WTC11 (cell line): ENCODE results near the gene PIK3CB. TPM values are rescaled to one million over a fixed set of nuclear protein-coding genes. Genes with fewer than 3 reads are reported as not detected.

Source experiments
- ATAC-seq: fragments of 200-7000 bp; cut with Tn5 transposase; 2 replicates; pipeline ENCODE4 v1.10.0; 2021; ENCODE audit warnings: mild to moderate bottlenecking, moderate library complexity
- CTCF ChIA-PET: fragments of 300-600 bp; sonication (Branson Sonifier 250); formaldehyde crosslinking; loops from one replicate; lab custom pipeline; 2021; ENCODE audit warnings: antibody characterized with exemption; lab: Charles Lee
- POLR2A ChIA-PET: fragments of 350-600 bp; sonication (Branson Sonifier 250); formaldehyde crosslinking; loops from one replicate; lab custom pipeline; 2021; ENCODE audit warnings: antibody characterized with exemption; lab: Charles Lee
- DNase-seq: peaks from one replicate; pipeline ENCODE4 v3.0.0; 2021; ENCODE audit warnings: low spot score
- H3K27ac Mint-ChIP-seq: 2 replicates; pipeline ENCODE4 v1.8.0; 2021; ENCODE audit warnings: mixed read lengths
- H3K27me3 Mint-ChIP-seq: 2 replicates; pipeline ENCODE4 v1.8.0; 2021; ENCODE audit warnings: low read depth, mild to moderate bottlenecking, moderate library complexity, mixed read lengths
- H3K36me3 Mint-ChIP-seq: 2 replicates; pipeline ENCODE4 v1.8.0; 2021; ENCODE audit warnings: mixed read lengths
- H3K4me1 Mint-ChIP-seq: 2 replicates; pipeline ENCODE4 v1.8.0; 2022; ENCODE audit warnings: mixed read lengths
- H3K4me3 Mint-ChIP-seq: 2 replicates; pipeline ENCODE4 v1.8.0; 2021; ENCODE audit warnings: mild to moderate bottlenecking, moderate library complexity, mixed read lengths
- H3K9me3 Mint-ChIP-seq: 2 replicates; pipeline ENCODE4 v1.8.0; 2021; ENCODE audit warnings: mixed read lengths
- ATF3 ChIP-seq: sonication (generic); formaldehyde crosslinking; conservative IDR thresholded peaks from 2 replicates; pipeline ENCODE4 v1.8.1; 2022; ENCODE audit warnings: mild to moderate bottlenecking, missing genetic modification reagents
- E2F5 ChIP-seq: sonication (generic); formaldehyde crosslinking; IDR thresholded peaks from 2 replicates; pipeline ENCODE4 v1.8.1; 2022; ENCODE audit warnings: mild to moderate bottlenecking, moderate library complexity, missing genetic modification reagents
- ETV6 ChIP-seq: sonication (generic); formaldehyde crosslinking; IDR thresholded peaks from 2 replicates; pipeline ENCODE4 v1.8.1; 2022; ENCODE audit warnings: mild to moderate bottlenecking, missing genetic modification reagents
- GTF2I ChIP-seq: fragments of 250-450 bp; sonication (Bioruptor Pico); conservative IDR thresholded peaks from 2 replicates; pipeline ENCODE4 v1.4.0; 2021; ENCODE audit warnings: mild to moderate bottlenecking
- IRF2 ChIP-seq: sonication (generic); formaldehyde crosslinking; IDR thresholded peaks from 2 replicates; pipeline ENCODE4 v1.8.0; 2022; ENCODE audit warnings: low read depth, missing genetic modification reagents, borderline replicate concordance
- RELA ChIP-seq: sonication (generic); formaldehyde crosslinking; IDR thresholded peaks from 2 replicates; pipeline ENCODE4 v1.8.1; 2022; ENCODE audit warnings: missing genetic modification reagents, mild to moderate bottlenecking, borderline replicate concordance
- TP53 ChIP-seq: sonication (generic); formaldehyde crosslinking; IDR thresholded peaks from 2 replicates; pipeline ENCODE4 v1.8.1; 2023; ENCODE audit warnings: mild to moderate bottlenecking, missing genetic modification reagents
- ZMAT4 ChIP-seq: fragments of 250-450 bp; sonication (Bioruptor Pico); IDR thresholded peaks from 2 replicates; pipeline ENCODE4 v1.9.0; 2021; ENCODE audit warnings: mild to moderate bottlenecking
- ZNF281 ChIP-seq: sonication (generic); formaldehyde crosslinking; IDR thresholded peaks from 2 replicates; pipeline ENCODE4 v1.8.0; 2023; ENCODE audit warnings: mild to moderate bottlenecking, missing genetic modification reagents
- total RNA-seq: library from RNA; stranded (reverse); gene quantifications from 3 replicates; pipeline ENCODE4 v1.2.3, GENCODE V29; 2021
- TF ChIP-seq, protein P1 (sequence below): sonication (generic); formaldehyde crosslinking; IDR thresholded peaks from 2 replicates; pipeline ENCODE4 v1.8.0; 2022; ENCODE audit warnings: mild to moderate bottlenecking, missing genetic modification reagents
- TF ChIP-seq, protein P2 (sequence below): sonication (generic); formaldehyde crosslinking; IDR thresholded peaks from 2 replicates; pipeline ENCODE4 v1.8.0; 2023; ENCODE audit warnings: missing genetic modification reagents
- TF ChIP-seq, protein P3 (sequence below): fragments of 250-450 bp; sonication (Bioruptor Pico); conservative IDR thresholded peaks from 2 replicates; pipeline ENCODE4 v1.9.0; 2021; ENCODE audit warnings: mild to moderate bottlenecking
- TF ChIP-seq, protein P4 (sequence below): sonication (generic); formaldehyde crosslinking; IDR thresholded peaks from 2 replicates; pipeline ENCODE4 v1.8.1; 2023; ENCODE audit warnings: mild to moderate bottlenecking, missing genetic modification reagents, moderate library complexity
- TF ChIP-seq, protein P5 (sequence below): sonication (generic); formaldehyde crosslinking; IDR thresholded peaks from 2 replicates; pipeline ENCODE4 v1.8.0; 2022; ENCODE audit warnings: missing genetic modification reagents

The PIK3CB gene
- total RNA-seq, 1 experiment from 2014 or later = 36.0 TPM

GRCh38 chr3:138718849-138719248 is 115.9 kb downstream of the PIK3CB start (continued):
- TF ChIP-seq, protein P1, sequence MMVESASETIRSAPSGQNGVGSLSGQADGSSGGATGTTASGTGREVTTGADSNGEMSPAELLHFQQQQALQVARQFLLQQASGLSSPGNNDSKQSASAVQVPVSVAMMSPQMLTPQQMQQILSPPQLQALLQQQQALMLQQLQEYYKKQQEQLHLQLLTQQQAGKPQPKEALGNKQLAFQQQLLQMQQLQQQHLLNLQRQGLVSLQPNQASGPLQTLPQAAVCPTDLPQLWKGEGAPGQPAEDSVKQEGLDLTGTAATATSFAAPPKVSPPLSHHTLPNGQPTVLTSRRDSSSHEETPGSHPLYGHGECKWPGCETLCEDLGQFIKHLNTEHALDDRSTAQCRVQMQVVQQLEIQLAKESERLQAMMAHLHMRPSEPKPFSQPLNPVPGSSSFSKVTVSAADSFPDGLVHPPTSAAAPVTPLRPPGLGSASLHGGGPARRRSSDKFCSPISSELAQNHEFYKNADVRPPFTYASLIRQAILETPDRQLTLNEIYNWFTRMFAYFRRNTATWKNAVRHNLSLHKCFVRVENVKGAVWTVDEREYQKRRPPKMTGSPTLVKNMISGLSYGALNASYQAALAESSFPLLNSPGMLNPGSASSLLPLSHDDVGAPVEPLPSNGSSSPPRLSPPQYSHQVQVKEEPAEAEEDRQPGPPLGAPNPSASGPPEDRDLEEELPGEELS (CRISPR knock-in tag) = no peak
- TF ChIP-seq E2F5 (CRISPR knock-in tag) = no peak
- no peak for TF ChIP-seq ZMAT4 (CRISPR knock-in tag)
- no peak for TF ChIP-seq GTF2I
- no peak for TF ChIP-seq IRF2
- TF ChIP-seq, protein P2, sequence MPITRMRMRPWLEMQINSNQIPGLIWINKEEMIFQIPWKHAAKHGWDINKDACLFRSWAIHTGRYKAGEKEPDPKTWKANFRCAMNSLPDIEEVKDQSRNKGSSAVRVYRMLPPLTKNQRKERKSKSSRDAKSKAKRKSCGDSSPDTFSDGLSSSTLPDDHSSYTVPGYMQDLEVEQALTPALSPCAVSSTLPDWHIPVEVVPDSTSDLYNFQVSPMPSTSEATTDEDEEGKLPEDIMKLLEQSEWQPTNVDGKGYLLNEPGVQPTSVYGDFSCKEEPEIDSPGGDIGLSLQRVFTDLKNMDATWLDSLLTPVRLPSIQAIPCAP (CRISPR knock-in tag) = no peak
- TF ChIP-seq, protein P3, sequence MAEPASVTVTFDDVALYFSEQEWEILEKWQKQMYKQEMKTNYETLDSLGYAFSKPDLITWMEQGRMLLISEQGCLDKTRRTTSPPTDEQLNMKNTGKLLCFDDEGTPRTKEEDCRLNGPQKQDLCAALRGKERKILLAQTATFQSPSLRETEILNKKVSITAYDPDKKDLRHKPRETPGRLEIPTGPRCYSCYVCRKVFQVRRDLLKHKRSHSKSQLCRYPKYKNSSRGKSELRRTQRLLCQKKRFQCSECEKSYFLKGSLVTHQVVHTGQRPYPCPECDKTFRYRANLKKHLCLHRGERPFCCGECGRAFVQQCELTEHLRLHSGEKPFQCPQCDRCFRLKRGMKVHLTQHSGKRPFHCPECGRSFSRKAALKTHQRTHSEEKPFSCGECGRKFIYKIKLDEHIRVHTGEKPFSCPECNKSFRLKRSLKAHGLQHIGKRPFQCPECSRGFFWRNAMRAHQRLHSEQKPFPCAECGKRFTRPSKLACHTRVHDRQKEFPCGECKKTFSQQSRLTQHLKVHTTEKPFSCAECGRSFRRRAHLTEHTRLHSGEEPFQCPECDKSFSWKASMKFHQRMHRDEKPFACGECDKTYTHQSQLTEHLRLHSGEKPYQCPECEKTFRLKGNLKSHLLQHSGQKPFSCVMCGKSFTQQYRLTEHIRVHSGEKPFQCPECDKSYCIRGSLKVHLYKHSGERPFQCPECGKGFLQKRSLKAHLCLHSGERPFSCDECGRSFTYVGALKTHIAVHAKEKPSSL (CRISPR knock-in tag) = no peak

- ChIA-PET CTCF (no interaction called here), POLR2A (no interaction called here)
- H3K27me3 Mint-ChIP-seq = no peaks in the 10 kb centered on the region
- H3K4me1 Mint-ChIP-seq = no peaks in the 10 kb centered on the region
- DNase-seq (no peak), ATAC-seq (no peak)
- H3K36me3 Mint-ChIP-seq = peaks cover 9% of the 10 kb centered on the region
- TF ChIP-seq ATF3 (CRISPR knock-in tag) (no peak), ZNF281 (CRISPR knock-in tag) (no peak), ETV6 (CRISPR knock-in tag) (no peak), RELA (CRISPR knock-in tag) (no peak), TP53 (no peak)
- TF ChIP-seq, protein P4, sequence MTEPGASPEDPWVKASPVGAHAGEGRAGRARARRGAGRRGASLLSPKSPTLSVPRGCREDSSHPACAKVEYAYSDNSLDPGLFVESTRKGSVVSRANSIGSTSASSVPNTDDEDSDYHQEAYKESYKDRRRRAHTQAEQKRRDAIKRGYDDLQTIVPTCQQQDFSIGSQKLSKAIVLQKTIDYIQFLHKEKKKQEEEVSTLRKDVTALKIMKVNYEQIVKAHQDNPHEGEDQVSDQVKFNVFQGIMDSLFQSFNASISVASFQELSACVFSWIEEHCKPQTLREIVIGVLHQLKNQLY (CRISPR knock-in tag) = no peak
- TF ChIP-seq, protein P5, sequence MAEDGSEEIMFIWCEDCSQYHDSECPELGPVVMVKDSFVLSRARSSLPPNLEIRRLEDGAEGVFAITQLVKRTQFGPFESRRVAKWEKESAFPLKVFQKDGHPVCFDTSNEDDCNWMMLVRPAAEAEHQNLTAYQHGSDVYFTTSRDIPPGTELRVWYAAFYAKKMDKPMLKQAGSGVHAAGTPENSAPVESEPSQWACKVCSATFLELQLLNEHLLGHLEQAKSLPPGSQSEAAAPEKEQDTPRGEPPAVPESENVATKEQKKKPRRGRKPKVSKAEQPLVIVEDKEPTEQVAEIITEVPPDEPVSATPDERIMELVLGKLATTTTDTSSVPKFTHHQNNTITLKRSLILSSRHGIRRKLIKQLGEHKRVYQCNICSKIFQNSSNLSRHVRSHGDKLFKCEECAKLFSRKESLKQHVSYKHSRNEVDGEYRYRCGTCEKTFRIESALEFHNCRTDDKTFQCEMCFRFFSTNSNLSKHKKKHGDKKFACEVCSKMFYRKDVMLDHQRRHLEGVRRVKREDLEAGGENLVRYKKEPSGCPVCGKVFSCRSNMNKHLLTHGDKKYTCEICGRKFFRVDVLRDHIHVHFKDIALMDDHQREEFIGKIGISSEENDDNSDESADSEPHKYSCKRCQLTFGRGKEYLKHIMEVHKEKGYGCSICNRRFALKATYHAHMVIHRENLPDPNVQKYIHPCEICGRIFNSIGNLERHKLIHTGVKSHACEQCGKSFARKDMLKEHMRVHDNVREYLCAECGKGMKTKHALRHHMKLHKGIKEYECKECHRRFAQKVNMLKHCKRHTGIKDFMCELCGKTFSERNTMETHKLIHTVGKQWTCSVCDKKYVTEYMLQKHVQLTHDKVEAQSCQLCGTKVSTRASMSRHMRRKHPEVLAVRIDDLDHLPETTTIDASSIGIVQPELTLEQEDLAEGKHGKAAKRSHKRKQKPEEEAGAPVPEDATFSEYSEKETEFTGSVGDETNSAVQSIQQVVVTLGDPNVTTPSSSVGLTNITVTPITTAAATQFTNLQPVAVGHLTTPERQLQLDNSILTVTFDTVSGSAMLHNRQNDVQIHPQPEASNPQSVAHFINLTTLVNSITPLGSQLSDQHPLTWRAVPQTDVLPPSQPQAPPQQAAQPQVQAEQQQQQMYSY (CRISPR knock-in tag) = no peak
- no peak overlapping the region for H3K27ac Mint-ChIP-seq
- no peak overlapping the region for H3K4me3 Mint-ChIP-seq
- H3K9me3 Mint-ChIP-seq = no peaks in the 10 kb centered on the region
These were observed 117.4 kb downstream of the PIK3CB start for GRCh38 chr3:138717348-138717747.
